HepG2 (cell line): ENCODE results near the gene DNM3. TPM values are rescaled to one million over a fixed set of nuclear protein-coding genes. Genes with fewer than 3 reads are reported as not detected.

Source experiments
- ATAC-seq: fragments of 200-7000 bp; cut with Tn5 transposase; 3 replicates; pipeline ENCODE4 v1.9.1; 2020; ENCODE audit warnings: mild to moderate bottlenecking, moderate library complexity
- BruUV-seq: library from RNA; stranded (reverse); fragments of 400-500 nt; replicated peaks from 2 replicates; lab custom pipeline; 2021; lab: Mats Ljungman, UMichigan
- CTCF ChIA-PET: fragments of 300-600 bp; formaldehyde crosslinking; extraction: SDS; loops from one replicate; lab custom pipeline; 2021; ENCODE audit warnings: low total read pairs, inconsistent platforms, low intra/inter-chr PET ratio; lab: Yijun Ruan, JAX
- POLR2A ChIA-PET: fragments of 350-600 bp; sonication (Branson Sonifier 250); formaldehyde crosslinking; loops from one replicate; lab custom pipeline; 2020; ENCODE audit warnings: antibody characterized with exemption, inconsistent platforms; lab: Yijun Ruan, JAX
- DNase-seq: peaks from one replicate; pipeline ENCODE4 v3.0.0-alpha.2; 2015; ENCODE audit warnings: low spot score
- FAIRE-seq: peaks from 3 replicates; lab custom pipeline; 2011; peaks lifted over from hg19 to GRCh38; lab: Jason Lieb, UNC
- H2AFZ ChIP-seq: one replicate; pipeline ENCODE4 v1.6.1; 2011; ENCODE audit warnings: low read length, inconsistent platforms
- H3K27ac ChIP-seq: fragments of 300-600 bp; 3 replicates; pipeline ENCODE4 v1.8.0; 2011; ENCODE audit warnings: mixed run types, mild to moderate bottlenecking, mixed read lengths, low read length, inconsistent platforms; ENCODE audit not compliant: insufficient read depth; ENCODE audit errors: extremely low read length
- H3K27me3 ChIP-seq, 2 experiments: fragments of 200-600 bp in 1 of 2; 2 replicates in 1 of 2; 3 replicates in 1 of 2; pipeline versions ENCODE4 v1.6.0 to v1.8.0; 2011; ENCODE audit warnings: low read length in 2 of 2, mild to moderate bottlenecking in 2 of 2, moderate library complexity in 2 of 2, inconsistent platforms in 1 of 2; ENCODE audit not compliant: insufficient read depth in 2 of 2, control insufficient read depth in 1 of 2
- H3K36me3 ChIP-seq, 2 experiments: fragments of 200-600 bp in 1 of 2; replicated peaks in 1 of 2; 2 replicates in 1 of 2; 3 replicates in 1 of 2; pipeline versions ENCODE4 v1.5.1 to v1.8.0; 2011; ENCODE audit warnings: low read length in 2 of 2, inconsistent platforms in 1 of 2; ENCODE audit not compliant: insufficient read depth in 2 of 2, control insufficient read depth in 1 of 2
- H3K4me1 ChIP-seq: 2 replicates; pipeline ENCODE4 v1.5.1; 2012; ENCODE audit warnings: low read length, inconsistent platforms; ENCODE audit not compliant: insufficient read depth
- H3K4me2 ChIP-seq: 2 replicates; pipeline ENCODE4 v1.6.0; 2011; ENCODE audit warnings: low read depth, low read length, inconsistent platforms
- H3K4me3 ChIP-seq, 3 experiments: fragments of 200-600 bp in 1 of 3; sonication (generic), shearing (Covaris generic) in 1 of 3; replicated peaks in 1 of 3; 2 replicates each; pipeline ENCODE4 v1.5.1; 2011 to 2016; ENCODE audit warnings: low read length in 3 of 3, inconsistent platforms in 2 of 3, low read depth in 2 of 3, mild to moderate bottlenecking in 2 of 3, control low read depth in 1 of 3, mixed read lengths in 1 of 3; ENCODE audit not compliant: insufficient read depth in 1 of 3
- H3K79me2 ChIP-seq: one replicate; pipeline ENCODE4 v1.6.1; 2011; ENCODE audit warnings: low read length, inconsistent platforms; ENCODE audit not compliant: insufficient read depth
- H3K9ac ChIP-seq: 2 replicates; pipeline ENCODE4 v1.6.0; 2011; ENCODE audit warnings: mild to moderate bottlenecking, low read depth, low read length, inconsistent platforms; ENCODE audit not compliant: insufficient read depth
- H3K9me3 ChIP-seq: 2 replicates; pipeline ENCODE4 v1.5.1; 2012; ENCODE audit warnings: mild to moderate bottlenecking, low read length
- H4K20me1 ChIP-seq: 2 replicates; pipeline ENCODE4 v1.6.0; 2011; ENCODE audit warnings: inconsistent platforms, mild to moderate bottlenecking, low read length, moderate library complexity; ENCODE audit not compliant: insufficient read depth
- RORA ChIP-seq: sonication (generic); formaldehyde crosslinking; IDR thresholded peaks from 2 replicates; pipeline ENCODE4 v1.5.0; 2020; ENCODE audit warnings: mild to moderate bottlenecking, missing genetic modification reagents, moderate library complexity
- SOX6 ChIP-seq, 2 experiments: fragments of 450-650 bp in 1 of 2; sonication (generic) in 1 of 2; formaldehyde crosslinking in 1 of 2; IDR thresholded peaks; 2 replicates each; pipeline versions ENCODE4 v1.4.0 to v1.6.1; 2017 to 2020; ENCODE audit warnings: antibody characterized with exemption in 1 of 2, mild to moderate bottlenecking in 1 of 2, missing genetic modification reagents in 1 of 2
- ZNF282 ChIP-seq: fragments of 450-650 bp; IDR thresholded peaks from 2 replicates; pipeline ENCODE4 v1.6.1; 2018; ENCODE audit not compliant: partially characterized antibody
- WGBS: methylation state at CpG from one replicate; pipeline ENCODE4 v1.1.6; 2017; ENCODE audit warnings: low lambda C conversion rate; 5-methylcytosine and 5-hydroxymethylcytosine counted together
- in situ Hi-C: cut with HindIII; loops from 2 replicates; pipeline ENCODE4 v1.10.0; 2017; ENCODE audit warnings: low pct_unique_long_range_greater_than_20kb; ENCODE audit not compliant: extremely low pct_ligation_motif_present
- intact Hi-C: fragments of 100-400 bp; cut with micrococcal nuclease; formaldehyde crosslinking; loops from one replicate; pipeline ENCODE4 v1.10.0; 2022; ENCODE audit not compliant: unreplicated experiment
- polyA plus RNA-seq, 8 experiments: library from polyadenylated mRNA; depleted of rRNA in 3 of 8; stranded (reverse) in 7 of 8; unstranded in 1 of 8; fragments of >200 nt; fragmentation: Illumina TruSeq in 4 of 8; extraction: Trizol in 4 of 8; gene quantifications; 2 replicates each; pipeline versions ENCODE4 v1.2.1 to v1.2.3, GENCODE V29; 2011 to 2016; ENCODE audit warnings: low read depth in 4 of 8, missing spikeins in 1 of 8, mixed read lengths in 1 of 8; ENCODE audit not compliant: insufficient read depth in 1 of 8
- total RNA-seq, 5 experiments: library from RNA; depleted of rRNA; stranded (reverse); fragments of >200 nt; fragmentation: Illumina TruSeq; extraction: Trizol; gene quantifications; 2 replicates each; pipeline ENCODE4 v1.2.3, GENCODE V29; 2016; ENCODE audit warnings: low read depth in 1 of 5
- TF ChIP-seq, protein P1 (sequence below): sonication (generic); formaldehyde crosslinking; IDR thresholded peaks from 2 replicates; pipeline ENCODE4 v1.4.0; 2020; ENCODE audit warnings: low read depth, missing genetic modification reagents
- TF ChIP-seq, protein P2 (sequence below): sonication (generic); formaldehyde crosslinking; IDR thresholded peaks from 2 replicates; pipeline ENCODE4 v1.5.0; 2020; ENCODE audit warnings: mild to moderate bottlenecking, missing genetic modification reagents, borderline replicate concordance
- TF ChIP-seq, protein P3 (sequence below): IDR thresholded peaks from 2 replicates; pipeline ENCODE4 v1.6.1; 2012; ENCODE audit warnings: low read depth, low read length, improper control_type of control experiment
- TF ChIP-seq, protein P4 (sequence below): sonication (generic); formaldehyde crosslinking; IDR thresholded peaks from 2 replicates; pipeline ENCODE4 v1.5.0; 2020; ENCODE audit warnings: mild to moderate bottlenecking, missing genetic modification reagents

The DNM3 gene
- total and polyA plus RNA-seq, 2 of the 13 experiments (the other 11 are each of a cell fraction or from before 2014, with no cell fraction given) = 0.05 TPM; not detected in 1

DNA sequence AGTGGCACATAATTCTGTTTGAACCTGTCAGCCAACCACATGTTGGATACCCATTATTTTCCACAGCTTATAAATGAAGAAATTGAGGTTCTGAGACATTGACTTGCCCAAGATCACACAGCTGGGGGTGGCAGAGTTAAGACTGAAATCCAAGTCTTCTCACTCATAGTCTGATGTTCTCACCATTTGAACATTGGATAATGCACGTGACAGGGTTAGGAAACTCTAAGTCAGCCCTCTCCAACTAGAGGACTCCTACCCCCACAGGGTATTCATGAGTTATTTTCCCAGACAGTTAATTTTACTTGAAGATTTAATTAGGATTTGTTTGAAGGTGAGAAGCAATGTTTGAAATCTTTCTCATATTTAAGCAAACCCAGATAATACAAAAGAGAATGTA, 541.1 kb downstream of the DNM3 start:
- WGBS = 54% methylated on average over 1 of the region's 1 CpG
- intact Hi-C loops = no loop called here
- in situ Hi-C loops = no loop called here
- ChIA-PET CTCF (no interaction called here), POLR2A (no interaction called here)
- Histone ChIP-seq H3K27me3 (no peaks in the 10 kb centered on the region), H3K9me3 (no peaks in the 10 kb centered on the region), H3K4me1 (peaks cover 12% of the 10 kb centered on the region), H4K20me1 (no peaks in the 10 kb centered on the region), H3K36me3 (no peaks in the 10 kb centered on the region), H3K79me2 (no peaks in the 10 kb centered on the region), H3K4me3 (no peak overlapping the region), H3K4me2 (no peak overlapping the region), H2AFZ (no peak overlapping the region), H3K9ac (no peak overlapping the region), H3K27ac (no peak overlapping the region)
- no TSS peak for BruUV-seq
- DNase-seq (no peak), FAIRE-seq (no peak), ATAC-seq (no peak)
- TF ChIP-seq, protein P1, sequence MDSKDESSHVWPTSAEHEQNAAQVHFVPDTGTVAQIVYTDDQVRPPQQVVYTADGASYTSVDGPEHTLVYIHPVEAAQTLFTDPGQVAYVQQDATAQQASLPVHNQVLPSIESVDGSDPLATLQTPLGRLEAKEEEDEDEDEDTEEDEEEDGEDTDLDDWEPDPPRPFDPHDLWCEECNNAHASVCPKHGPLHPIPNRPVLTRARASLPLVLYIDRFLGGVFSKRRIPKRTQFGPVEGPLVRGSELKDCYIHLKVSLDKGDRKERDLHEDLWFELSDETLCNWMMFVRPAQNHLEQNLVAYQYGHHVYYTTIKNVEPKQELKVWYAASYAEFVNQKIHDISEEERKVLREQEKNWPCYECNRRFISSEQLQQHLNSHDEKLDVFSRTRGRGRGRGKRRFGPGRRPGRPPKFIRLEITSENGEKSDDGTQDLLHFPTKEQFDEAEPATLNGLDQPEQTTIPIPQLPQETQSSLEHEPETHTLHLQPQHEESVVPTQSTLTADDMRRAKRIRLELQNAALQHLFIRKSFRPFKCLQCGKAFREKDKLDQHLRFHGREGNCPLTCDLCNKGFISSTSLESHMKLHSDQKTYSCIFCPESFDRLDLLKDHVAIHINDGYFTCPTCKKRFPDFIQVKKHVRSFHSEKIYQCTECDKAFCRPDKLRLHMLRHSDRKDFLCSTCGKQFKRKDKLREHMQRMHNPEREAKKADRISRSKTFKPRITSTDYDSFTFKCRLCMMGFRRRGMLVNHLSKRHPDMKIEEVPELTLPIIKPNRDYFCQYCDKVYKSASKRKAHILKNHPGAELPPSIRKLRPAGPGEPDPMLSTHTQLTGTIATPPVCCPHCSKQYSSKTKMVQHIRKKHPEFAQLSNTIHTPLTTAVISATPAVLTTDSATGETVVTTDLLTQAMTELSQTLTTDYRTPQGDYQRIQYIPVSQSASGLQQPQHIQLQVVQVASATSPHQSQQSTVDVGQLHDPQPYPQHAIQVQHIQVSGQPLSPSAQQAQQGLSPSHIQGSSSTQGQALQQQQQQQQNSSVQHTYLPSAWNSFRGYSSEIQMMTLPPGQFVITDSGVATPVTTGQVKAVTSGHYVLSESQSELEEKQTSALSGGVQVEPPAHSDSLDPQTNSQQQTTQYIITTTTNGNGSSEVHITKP (CRISPR knock-in tag) = no peak
- TF ChIP-seq RORA (CRISPR knock-in tag) = no peak
- TF ChIP-seq, protein P2, sequence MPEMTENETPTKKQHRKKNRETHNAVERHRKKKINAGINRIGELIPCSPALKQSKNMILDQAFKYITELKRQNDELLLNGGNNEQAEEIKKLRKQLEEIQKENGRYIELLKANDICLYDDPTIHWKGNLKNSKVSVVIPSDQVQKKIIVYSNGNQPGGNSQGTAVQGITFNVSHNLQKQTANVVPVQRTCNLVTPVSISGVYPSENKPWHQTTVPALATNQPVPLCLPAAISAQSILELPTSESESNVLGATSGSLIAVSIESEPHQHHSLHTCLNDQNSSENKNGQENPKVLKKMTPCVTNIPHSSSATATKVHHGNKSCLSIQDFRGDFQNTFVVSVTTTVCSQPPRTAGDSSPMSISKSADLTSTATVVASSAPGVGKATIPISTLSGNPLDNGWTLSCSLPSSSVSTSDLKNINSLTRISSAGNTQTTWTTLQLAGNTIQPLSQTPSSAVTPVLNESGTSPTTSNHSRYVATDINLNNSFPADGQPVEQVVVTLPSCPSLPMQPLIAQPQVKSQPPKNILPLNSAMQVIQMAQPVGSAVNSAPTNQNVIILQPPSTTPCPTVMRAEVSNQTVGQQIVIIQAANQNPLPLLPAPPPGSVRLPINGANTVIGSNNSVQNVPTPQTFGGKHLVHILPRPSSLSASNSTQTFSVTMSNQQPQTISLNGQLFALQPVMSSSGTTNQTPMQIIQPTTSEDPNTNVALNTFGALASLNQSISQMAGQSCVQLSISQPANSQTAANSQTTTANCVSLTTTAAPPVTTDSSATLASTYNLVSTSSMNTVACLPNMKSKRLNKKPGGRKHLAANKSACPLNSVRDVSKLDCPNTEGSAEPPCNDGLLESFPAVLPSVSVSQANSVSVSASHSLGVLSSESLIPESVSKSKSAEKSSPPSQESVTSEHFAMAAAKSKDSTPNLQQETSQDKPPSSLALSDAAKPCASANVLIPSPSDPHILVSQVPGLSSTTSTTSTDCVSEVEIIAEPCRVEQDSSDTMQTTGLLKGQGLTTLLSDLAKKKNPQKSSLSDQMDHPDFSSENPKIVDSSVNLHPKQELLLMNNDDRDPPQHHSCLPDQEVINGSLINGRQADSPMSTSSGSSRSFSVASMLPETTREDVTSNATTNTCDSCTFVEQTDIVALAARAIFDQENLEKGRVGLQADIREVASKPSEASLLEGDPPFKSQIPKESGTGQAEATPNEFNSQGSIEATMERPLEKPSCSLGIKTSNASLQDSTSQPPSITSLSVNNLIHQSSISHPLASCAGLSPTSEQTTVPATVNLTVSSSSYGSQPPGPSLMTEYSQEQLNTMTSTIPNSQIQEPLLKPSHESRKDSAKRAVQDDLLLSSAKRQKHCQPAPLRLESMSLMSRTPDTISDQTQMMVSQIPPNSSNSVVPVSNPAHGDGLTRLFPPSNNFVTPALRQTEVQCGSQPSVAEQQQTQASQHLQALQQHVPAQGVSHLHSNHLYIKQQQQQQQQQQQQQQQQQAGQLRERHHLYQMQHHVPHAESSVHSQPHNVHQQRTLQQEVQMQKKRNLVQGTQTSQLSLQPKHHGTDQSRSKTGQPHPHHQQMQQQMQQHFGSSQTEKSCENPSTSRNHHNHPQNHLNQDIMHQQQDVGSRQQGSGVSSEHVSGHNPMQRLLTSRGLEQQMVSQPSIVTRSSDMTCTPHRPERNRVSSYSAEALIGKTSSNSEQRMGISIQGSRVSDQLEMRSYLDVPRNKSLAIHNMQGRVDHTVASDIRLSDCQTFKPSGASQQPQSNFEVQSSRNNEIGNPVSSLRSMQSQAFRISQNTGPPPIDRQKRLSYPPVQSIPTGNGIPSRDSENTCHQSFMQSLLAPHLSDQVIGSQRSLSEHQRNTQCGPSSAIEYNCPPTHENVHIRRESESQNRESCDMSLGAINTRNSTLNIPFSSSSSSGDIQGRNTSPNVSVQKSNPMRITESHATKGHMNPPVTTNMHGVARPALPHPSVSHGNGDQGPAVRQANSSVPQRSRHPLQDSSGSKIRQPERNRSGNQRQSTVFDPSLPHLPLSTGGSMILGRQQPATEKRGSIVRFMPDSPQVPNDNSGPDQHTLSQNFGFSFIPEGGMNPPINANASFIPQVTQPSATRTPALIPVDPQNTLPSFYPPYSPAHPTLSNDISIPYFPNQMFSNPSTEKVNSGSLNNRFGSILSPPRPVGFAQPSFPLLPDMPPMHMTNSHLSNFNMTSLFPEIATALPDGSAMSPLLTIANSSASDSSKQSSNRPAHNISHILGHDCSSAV (CRISPR knock-in tag) = no peak
- TF ChIP-seq, protein P3, sequence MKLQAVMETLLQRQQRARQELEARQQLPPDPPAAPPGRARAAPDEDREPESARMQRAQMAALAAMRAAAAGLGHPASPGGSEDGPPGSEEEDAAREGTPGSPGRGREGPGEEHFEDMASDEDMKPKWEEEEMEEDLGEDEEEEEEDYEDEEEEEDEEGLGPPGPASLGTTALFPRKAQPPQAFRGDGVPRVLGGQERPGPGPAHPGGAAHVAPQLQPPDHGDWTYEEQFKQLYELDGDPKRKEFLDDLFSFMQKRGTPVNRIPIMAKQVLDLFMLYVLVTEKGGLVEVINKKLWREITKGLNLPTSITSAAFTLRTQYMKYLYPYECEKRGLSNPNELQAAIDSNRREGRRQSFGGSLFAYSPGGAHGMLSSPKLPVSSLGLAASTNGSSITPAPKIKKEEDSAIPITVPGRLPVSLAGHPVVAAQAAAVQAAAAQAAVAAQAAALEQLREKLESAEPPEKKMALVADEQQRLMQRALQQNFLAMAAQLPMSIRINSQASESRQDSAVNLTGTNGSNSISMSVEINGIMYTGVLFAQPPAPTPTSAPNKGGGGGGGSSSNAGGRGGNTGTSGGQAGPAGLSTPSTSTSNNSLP = no peak
- TF ChIP-seq ZNF282 = no peak
- no peak for TF ChIP-seq SOX6 (IDR thresholded peaks at IDR 0.05)
- TF ChIP-seq SOX6 (CRISPR knock-in tag; IDR thresholded peaks at IDR 0.05) = no peak
- TF ChIP-seq, protein P4, sequence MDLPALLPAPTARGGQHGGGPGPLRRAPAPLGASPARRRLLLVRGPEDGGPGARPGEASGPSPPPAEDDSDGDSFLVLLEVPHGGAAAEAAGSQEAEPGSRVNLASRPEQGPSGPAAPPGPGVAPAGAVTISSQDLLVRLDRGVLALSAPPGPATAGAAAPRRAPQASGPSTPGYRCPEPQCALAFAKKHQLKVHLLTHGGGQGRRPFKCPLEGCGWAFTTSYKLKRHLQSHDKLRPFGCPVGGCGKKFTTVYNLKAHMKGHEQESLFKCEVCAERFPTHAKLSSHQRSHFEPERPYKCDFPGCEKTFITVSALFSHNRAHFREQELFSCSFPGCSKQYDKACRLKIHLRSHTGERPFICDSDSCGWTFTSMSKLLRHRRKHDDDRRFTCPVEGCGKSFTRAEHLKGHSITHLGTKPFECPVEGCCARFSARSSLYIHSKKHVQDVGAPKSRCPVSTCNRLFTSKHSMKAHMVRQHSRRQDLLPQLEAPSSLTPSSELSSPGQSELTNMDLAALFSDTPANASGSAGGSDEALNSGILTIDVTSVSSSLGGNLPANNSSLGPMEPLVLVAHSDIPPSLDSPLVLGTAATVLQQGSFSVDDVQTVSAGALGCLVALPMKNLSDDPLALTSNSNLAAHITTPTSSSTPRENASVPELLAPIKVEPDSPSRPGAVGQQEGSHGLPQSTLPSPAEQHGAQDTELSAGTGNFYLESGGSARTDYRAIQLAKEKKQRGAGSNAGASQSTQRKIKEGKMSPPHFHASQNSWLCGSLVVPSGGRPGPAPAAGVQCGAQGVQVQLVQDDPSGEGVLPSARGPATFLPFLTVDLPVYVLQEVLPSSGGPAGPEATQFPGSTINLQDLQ (CRISPR knock-in tag) = no peak
